ENCODE data around the gene CDC6. TPM values are rescaled to one million over a fixed set of nuclear protein-coding genes. Genes with fewer than 3 reads are reported as not detected.
A peak's percentile ranks its signal among the peaks of the same experiment; 100 is the strongest.

CDC6 gene
- total and polyA plus RNA-seq, 5 donors from 2014 or later: 0.59 to 5.7 (median 1.4) TPM; not detected in 1

GRCh38 chr17:40251576-40251975 lies 36.1 kb upstream of the CDC6 start:
- peaks cover 6% of the 10 kb centered on the region for H3K36me3 Mint-ChIP-seq
- Histone ChIP-seq H3K4me3 (ENCODE audit: low read depth, low read length) (no peak overlapping the region), H3K36me3 (ENCODE audit: control insufficient read depth, insufficient read depth, low read length) (peaks cover 6% of the 10 kb centered on the region), H3K27ac (ENCODE audit: insufficient read depth, low read length, poor library complexity, severe bottlenecking) (no peak overlapping the region), H3K4me1 (ENCODE audit: control insufficient read depth, insufficient read depth, low read length, poor library complexity, severe bottlenecking) (no peaks in the 10 kb centered on the region), H3K27me3 (ENCODE audit: control insufficient read depth, insufficient read depth, low read length) (no peaks in the 10 kb centered on the region), H3K9me3 (ENCODE audit: control insufficient read depth in 2 of 2, low read length in 2 of 2) (no peaks in the 10 kb centered on the region)
- ATAC-seq (ENCODE audit: low read depth in 2 of 2) (no peak), DNase-seq (no peak)
- H3K4me1 Mint-ChIP-seq: peaks cover 6 to 48% (median 28%) of the 10 kb centered on the region in 4 donors
- H3K27ac Mint-ChIP-seq: no peak overlapping the region
- no peaks in the 10 kb centered on the region for H3K9me3 Mint-ChIP-seq
- no peaks in the 10 kb centered on the region for H3K27me3 Mint-ChIP-seq
- no peak overlapping the region for H3K4me3 Mint-ChIP-seq

DNA sequence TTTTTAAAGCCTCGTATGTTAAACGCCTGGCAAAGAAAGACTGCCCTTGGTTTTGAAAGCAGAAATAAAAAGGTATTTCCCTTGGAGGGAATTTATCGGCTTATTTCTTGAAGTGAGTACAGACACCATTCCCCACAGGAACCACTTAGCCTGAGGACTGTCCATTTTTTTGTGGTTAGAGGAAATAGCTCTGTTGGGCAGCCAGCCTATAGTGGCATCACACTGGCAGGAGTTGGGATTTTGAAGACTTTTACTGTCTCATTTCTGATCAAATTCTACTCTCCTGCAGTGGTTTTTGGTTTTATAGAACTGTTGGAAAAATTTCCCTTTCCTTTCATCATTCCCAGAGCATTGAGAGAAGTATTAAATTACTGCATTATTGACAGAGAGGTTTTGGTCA lies 34.1 kb upstream of the CDC6 start:
- no peaks in the 10 kb centered on the region for H3K9me3 Mint-ChIP-seq
- H3K27ac Mint-ChIP-seq: peak overlapping the region in 1 of 3 donors; percentile 3

DNA sequence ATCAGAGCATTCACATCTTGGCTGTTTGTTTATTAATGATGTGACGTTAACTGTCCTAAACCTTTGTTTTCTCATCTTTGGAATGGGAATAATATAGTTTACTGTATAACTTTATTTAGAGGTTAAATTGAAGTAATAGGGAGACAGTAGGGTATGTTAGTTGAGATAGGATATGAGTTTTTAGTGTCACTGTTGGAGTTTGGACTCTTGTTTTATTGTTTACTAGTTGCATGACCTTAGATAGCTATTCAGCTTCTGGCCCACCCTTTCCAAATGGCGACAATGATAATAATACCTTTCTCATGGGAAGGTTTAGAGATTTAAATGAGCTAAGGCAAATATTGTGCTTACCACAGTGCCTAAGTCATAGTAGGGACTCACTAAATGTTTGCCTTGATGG lies 28.2 kb upstream of the CDC6 start:
- H3K27me3 ChIP-seq (ENCODE audit: control insufficient read depth, insufficient read depth, low read length): no peaks in the 10 kb centered on the region
- H3K4me3 ChIP-seq (ENCODE audit: low read depth, low read length): no peak overlapping the region
- peaks cover 4 to 14% (median 7%) of the 10 kb centered on the region in 4 donors for H3K4me1 Mint-ChIP-seq
- no peaks in the 10 kb centered on the region for H3K9me3 ChIP-seq (ENCODE audit: control insufficient read depth in 2 of 2, low read length in 2 of 2)
- H3K36me3 Mint-ChIP-seq: peaks cover 42% of the 10 kb centered on the region
- H3K36me3 ChIP-seq (ENCODE audit: control insufficient read depth, insufficient read depth, low read length): peaks cover 61% of the 10 kb centered on the region
- no peaks in the 10 kb centered on the region for H3K27me3 Mint-ChIP-seq
- no peaks in the 10 kb centered on the region for H3K4me1 ChIP-seq (ENCODE audit: control insufficient read depth, insufficient read depth, low read length, poor library complexity, severe bottlenecking)
- H3K4me3 Mint-ChIP-seq: no peak overlapping the region
- peak overlapping the region in 1 of 3 donors; percentile 69 for H3K27ac Mint-ChIP-seq
- H3K27ac ChIP-seq (ENCODE audit: insufficient read depth, low read length, poor library complexity, severe bottlenecking): no peak overlapping the region
- DNase-seq (no peak), ATAC-seq (ENCODE audit: low read depth in 2 of 2) (no peak)
- no peaks in the 10 kb centered on the region for H3K9me3 Mint-ChIP-seq

More for the DNA sequence above, 34.1 kb upstream of the CDC6 start:
- Mint-ChIP-seq H3K4me1 (peaks cover 6 to 41% (median 29%) of the 10 kb centered on the region in 4 donors), H3K36me3 (peaks cover 14% of the 10 kb centered on the region), H3K27me3 (no peaks in the 10 kb centered on the region), H3K4me3 (no peak overlapping the region)
- no peak overlapping the region for H3K4me3 ChIP-seq (ENCODE audit: low read depth, low read length)
- no peak overlapping the region for H3K27ac ChIP-seq (ENCODE audit: insufficient read depth, low read length, poor library complexity, severe bottlenecking)
- H3K27me3 ChIP-seq (ENCODE audit: control insufficient read depth, insufficient read depth, low read length): no peaks in the 10 kb centered on the region
- no peak for ATAC-seq (ENCODE audit: low read depth in 2 of 2)
- peaks cover 25% of the 10 kb centered on the region for H3K36me3 ChIP-seq (ENCODE audit: control insufficient read depth, insufficient read depth, low read length)
- no peaks in the 10 kb centered on the region for H3K9me3 ChIP-seq (ENCODE audit: control insufficient read depth in 2 of 2, low read length in 2 of 2)
- DNase-seq: no peak
- no peaks in the 10 kb centered on the region for H3K4me1 ChIP-seq (ENCODE audit: control insufficient read depth, insufficient read depth, low read length, poor library complexity, severe bottlenecking)

DNA sequence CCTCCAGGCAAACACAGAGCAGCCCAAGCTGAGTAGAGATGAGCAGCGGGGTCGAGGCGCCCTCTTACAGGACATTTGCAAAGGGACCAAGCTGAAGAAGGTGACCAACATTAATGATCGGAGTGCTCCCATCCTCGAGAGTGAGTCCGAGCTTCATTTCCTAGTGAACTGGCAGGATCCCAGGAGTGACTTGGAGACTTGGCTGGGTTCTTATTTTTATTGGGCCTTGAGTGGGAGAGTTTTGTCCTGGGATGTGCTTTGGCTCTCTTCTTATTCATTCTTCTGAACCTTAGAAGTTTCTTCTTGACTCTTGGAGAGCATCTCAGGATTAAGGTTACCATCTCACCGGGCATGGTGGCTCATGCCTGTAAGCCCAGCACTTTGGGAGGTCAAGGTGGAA lies 27.2 kb upstream of the CDC6 start:
- Mint-ChIP-seq H3K4me3 (no peak overlapping the region), H3K4me1 (peaks cover 4 to 12% (median 7%) of the 10 kb centered on the region in 4 donors), H3K9me3 (no peaks in the 10 kb centered on the region), H3K27ac (no peak overlapping the region), H3K27me3 (no peaks in the 10 kb centered on the region), H3K36me3 (peaks cover 42% of the 10 kb centered on the region)
- ATAC-seq (ENCODE audit: low read depth in 2 of 2): no peak
- DNase-seq: no peak
- Histone ChIP-seq H3K9me3 (ENCODE audit: control insufficient read depth in 2 of 2, low read length in 2 of 2) (no peaks in the 10 kb centered on the region), H3K4me3 (ENCODE audit: low read depth, low read length) (no peak overlapping the region), H3K4me1 (ENCODE audit: control insufficient read depth, insufficient read depth, low read length, poor library complexity, severe bottlenecking) (no peaks in the 10 kb centered on the region), H3K27me3 (ENCODE audit: control insufficient read depth, insufficient read depth, low read length) (no peaks in the 10 kb centered on the region), H3K36me3 (ENCODE audit: control insufficient read depth, insufficient read depth, low read length) (peaks cover 71% of the 10 kb centered on the region), H3K27ac (ENCODE audit: insufficient read depth, low read length, poor library complexity, severe bottlenecking) (no peak overlapping the region)

DNA sequence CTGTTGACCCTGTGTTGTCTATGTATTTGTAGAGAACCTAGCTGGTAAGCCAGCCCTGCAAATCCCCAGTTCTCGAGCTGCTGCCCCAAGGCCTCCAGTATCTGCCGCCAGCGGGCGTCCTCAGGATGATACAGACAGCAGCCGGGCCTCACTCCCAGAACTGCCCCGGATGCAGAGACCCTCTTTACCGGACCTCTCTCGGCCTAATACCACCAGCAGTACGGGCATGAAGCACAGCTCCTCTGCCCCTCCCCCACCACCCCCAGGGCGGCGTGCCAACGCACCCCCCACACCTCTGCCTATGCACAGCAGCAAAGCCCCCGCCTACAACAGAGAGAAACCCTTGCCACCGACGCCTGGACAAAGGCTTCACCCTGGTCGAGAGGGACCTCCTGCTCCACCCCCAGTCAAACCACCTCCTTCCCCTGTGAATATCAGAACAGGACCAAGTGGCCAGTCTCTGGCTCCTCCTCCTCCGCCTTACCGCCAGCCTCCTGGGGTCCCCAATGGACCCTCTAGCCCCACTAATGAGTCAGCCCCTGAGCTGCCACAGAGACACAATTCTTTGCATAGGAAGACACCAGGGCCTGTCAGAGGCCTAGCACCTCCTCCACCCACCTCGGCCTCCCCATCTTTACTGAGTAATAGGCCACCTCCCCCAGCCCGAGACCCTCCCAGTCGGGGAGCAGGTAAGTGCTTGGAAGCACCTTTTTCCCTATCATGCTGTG lies 23.1 kb upstream of the CDC6 start:
- Mint-ChIP-seq H3K27me3 (no peaks in the 10 kb centered on the region), H3K4me1 (peaks cover 0 to 5% (median 4%) of the 10 kb centered on the region in 4 donors), H3K27ac (no peak overlapping the region), H3K9me3 (no peaks in the 10 kb centered on the region), H3K4me3 (no peak overlapping the region), H3K36me3 (peaks cover 25% of the 10 kb centered on the region)
- H3K27ac ChIP-seq (ENCODE audit: insufficient read depth, low read length, poor library complexity, severe bottlenecking): no peak overlapping the region
- no peak for DNase-seq
- H3K36me3 ChIP-seq (ENCODE audit: control insufficient read depth, insufficient read depth, low read length): peaks cover 67% of the 10 kb centered on the region
- no peaks in the 10 kb centered on the region for H3K4me1 ChIP-seq (ENCODE audit: control insufficient read depth, insufficient read depth, low read length, poor library complexity, severe bottlenecking)
- no peaks in the 10 kb centered on the region for H3K27me3 ChIP-seq (ENCODE audit: control insufficient read depth, insufficient read depth, low read length)
- H3K4me3 ChIP-seq (ENCODE audit: low read depth, low read length): no peak overlapping the region
- ATAC-seq (ENCODE audit: low read depth in 2 of 2): no peak
- no peaks in the 10 kb centered on the region for H3K9me3 ChIP-seq (ENCODE audit: control insufficient read depth in 2 of 2, low read length in 2 of 2)

GRCh38 chr17:40265337-40265736 lies 22.3 kb upstream of the CDC6 start:
- Mint-ChIP-seq H3K9me3 (no peaks in the 10 kb centered on the region), H3K27ac (no peak overlapping the region)
- peaks cover 64% of the 10 kb centered on the region for H3K36me3 ChIP-seq (ENCODE audit: control insufficient read depth, insufficient read depth, low read length)

DNA sequence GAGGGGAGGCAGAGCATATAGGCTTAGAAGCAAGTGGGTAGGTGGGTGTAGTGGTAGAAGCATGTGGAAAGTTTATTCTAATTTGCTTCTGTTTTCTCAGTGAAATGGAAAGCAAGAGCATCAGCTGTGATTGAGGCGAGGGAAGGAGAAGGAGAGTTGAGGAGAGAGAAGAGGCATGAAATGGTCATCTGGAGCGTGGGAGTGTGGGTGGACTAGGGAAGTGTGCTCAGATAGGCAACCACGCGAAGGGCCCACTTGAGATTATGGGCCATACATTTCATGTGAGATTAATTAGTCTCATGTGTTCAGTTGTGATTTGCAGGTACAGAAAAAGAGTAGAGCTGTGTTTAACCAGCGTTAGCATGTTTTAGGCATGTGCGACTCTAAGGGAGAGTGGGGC lies 20.8 kb upstream of the CDC6 start:
- no peak overlapping the region for H3K4me3 ChIP-seq (ENCODE audit: low read depth, low read length)
- peaks cover 20% of the 10 kb centered on the region for H3K36me3 Mint-ChIP-seq
- H3K27ac ChIP-seq (ENCODE audit: insufficient read depth, low read length, poor library complexity, severe bottlenecking): no peak overlapping the region
- peaks cover 0 to 7% (median 4%) of the 10 kb centered on the region in 4 donors for H3K4me1 Mint-ChIP-seq
- no peaks in the 10 kb centered on the region for H3K9me3 ChIP-seq (ENCODE audit: control insufficient read depth in 2 of 2, low read length in 2 of 2)
- ATAC-seq (ENCODE audit: low read depth in 2 of 2) (no peak), DNase-seq (no peak)
- no peaks in the 10 kb centered on the region for H3K27me3 ChIP-seq (ENCODE audit: control insufficient read depth, insufficient read depth, low read length)
- H3K4me3 Mint-ChIP-seq: no peak overlapping the region
- peaks cover 64% of the 10 kb centered on the region for H3K36me3 ChIP-seq (ENCODE audit: control insufficient read depth, insufficient read depth, low read length)
- no peaks in the 10 kb centered on the region for H3K27me3 Mint-ChIP-seq
- H3K9me3 Mint-ChIP-seq: no peaks in the 10 kb centered on the region
- no peaks in the 10 kb centered on the region for H3K4me1 ChIP-seq (ENCODE audit: control insufficient read depth, insufficient read depth, low read length, poor library complexity, severe bottlenecking)
- no peak overlapping the region for H3K27ac Mint-ChIP-seq

More at GRCh38 chr17:40265337-40265736, 22.3 kb upstream of the CDC6 start:
- Histone ChIP-seq H3K4me3 (ENCODE audit: low read depth, low read length) (no peak overlapping the region), H3K27ac (ENCODE audit: insufficient read depth, low read length, poor library complexity, severe bottlenecking) (no peak overlapping the region), H3K27me3 (ENCODE audit: control insufficient read depth, insufficient read depth, low read length) (no peaks in the 10 kb centered on the region), H3K4me1 (ENCODE audit: control insufficient read depth, insufficient read depth, low read length, poor library complexity, severe bottlenecking) (no peaks in the 10 kb centered on the region), H3K9me3 (ENCODE audit: control insufficient read depth in 2 of 2, low read length in 2 of 2) (no peaks in the 10 kb centered on the region)
- Mint-ChIP-seq H3K36me3 (peaks cover 24% of the 10 kb centered on the region), H3K27me3 (no peaks in the 10 kb centered on the region), H3K4me1 (peaks cover 0 to 5% (median 4%) of the 10 kb centered on the region in 4 donors), H3K4me3 (no peak overlapping the region)
- DNase-seq: no peak
- ATAC-seq (ENCODE audit: low read depth in 2 of 2): no peak

DNA sequence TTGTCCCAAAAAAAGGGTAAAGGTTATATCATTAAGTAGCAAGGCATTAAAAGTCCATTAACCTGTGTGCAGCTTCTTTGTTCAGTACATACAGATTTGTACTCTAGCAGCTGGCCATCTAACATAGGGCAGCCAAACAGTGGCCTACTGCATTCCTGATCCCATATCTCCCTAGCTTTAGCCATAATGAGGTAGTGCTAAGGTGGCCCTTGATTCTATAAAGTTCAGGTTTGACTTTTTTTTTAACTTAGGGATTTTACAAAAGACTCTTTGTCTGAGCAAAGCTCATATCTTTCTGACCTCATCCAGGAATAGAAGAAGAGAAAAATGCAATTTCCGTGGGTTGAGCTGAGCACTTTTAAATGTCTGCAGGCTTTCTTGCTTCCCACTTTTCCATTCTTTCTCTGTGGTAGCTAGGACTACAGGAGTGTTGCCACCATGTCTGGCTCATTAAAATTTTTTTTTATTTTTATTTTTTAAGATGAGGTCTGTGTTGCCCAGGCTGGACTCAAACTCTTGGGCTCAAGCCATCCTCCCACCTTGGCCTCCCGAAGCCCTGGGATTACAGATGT lies 19.5 kb upstream of the CDC6 start:
- Mint-ChIP-seq H3K36me3 (peaks cover 13% of the 10 kb centered on the region), H3K9me3 (no peaks in the 10 kb centered on the region), H3K27ac (no peak overlapping the region), H3K4me3 (no peak overlapping the region), H3K27me3 (no peaks in the 10 kb centered on the region), H3K4me1 (peaks cover 0 to 2% (median 0%) of the 10 kb centered on the region in 4 donors)
- H3K9me3 ChIP-seq (ENCODE audit: control insufficient read depth in 2 of 2, low read length in 2 of 2): no peaks in the 10 kb centered on the region
- H3K36me3 ChIP-seq (ENCODE audit: control insufficient read depth, insufficient read depth, low read length): peaks cover 63% of the 10 kb centered on the region
- DNase-seq: no peak
- H3K4me1 ChIP-seq (ENCODE audit: control insufficient read depth, insufficient read depth, low read length, poor library complexity, severe bottlenecking): no peaks in the 10 kb centered on the region
- no peak overlapping the region for H3K27ac ChIP-seq (ENCODE audit: insufficient read depth, low read length, poor library complexity, severe bottlenecking)
- no peak for ATAC-seq (ENCODE audit: low read depth in 2 of 2)
- H3K27me3 ChIP-seq (ENCODE audit: control insufficient read depth, insufficient read depth, low read length): no peaks in the 10 kb centered on the region
- no peak overlapping the region for H3K4me3 ChIP-seq (ENCODE audit: low read depth, low read length)
